Hepatocyte (in vitro differentiated cells): ENCODE measurements around the gene ZC3H10. TPM values are rescaled to one million over a fixed set of nuclear protein-coding genes. Genes with fewer than 3 reads are reported as not detected.

Source experiments
- DNase-seq: peaks from one replicate; pipeline ENCODE4 v3.0.0-alpha.2; 2016; ENCODE audit warnings: low spot score
- H2AFZ ChIP-seq: fragments of 200-600 bp; sonication (generic); 2 replicates; pipeline ENCODE4 v1.6.0; 2016; ENCODE audit warnings: antibody characterized with exemption, mild to moderate bottlenecking
- H3K27ac ChIP-seq: fragments of 200-600 bp; sonication (generic); 2 replicates; pipeline ENCODE4 v1.5.1; 2016; ENCODE audit warnings: mild to moderate bottlenecking
- H3K27me3 ChIP-seq: fragments of 200-600 bp; sonication (generic); 2 replicates; pipeline ENCODE4 v1.6.1; 2016
- H3K36me3 ChIP-seq: fragments of 200-600 bp; sonication (generic); replicated peaks from 2 replicates; pipeline ENCODE4 v1.5.1; 2016; ENCODE audit warnings: low read depth; ENCODE audit not compliant: insufficient read depth
- H3K4me1 ChIP-seq: fragments of 200-600 bp; sonication (generic); 2 replicates; pipeline ENCODE4 v1.5.1; 2016; ENCODE audit warnings: mild to moderate bottlenecking, moderate library complexity; ENCODE audit not compliant: insufficient read depth
- H3K4me2 ChIP-seq: fragments of 200-600 bp; sonication (generic); 2 replicates; pipeline ENCODE4 v1.6.0; 2016
- H3K4me3 ChIP-seq: fragments of 200-600 bp; sonication (generic); 2 replicates; pipeline ENCODE4 v1.5.1; 2016; ENCODE audit warnings: mild to moderate bottlenecking
- H3K79me2 ChIP-seq: fragments of 200-600 bp; sonication (generic); 2 replicates; pipeline ENCODE4 v1.6.0; 2017; ENCODE audit warnings: mild to moderate bottlenecking
- H3K9me2 ChIP-seq: fragments of 200-600 bp; sonication (generic); replicated peaks from 2 replicates; pipeline ENCODE4 v1.6.0; 2017; ENCODE audit warnings: mild to moderate bottlenecking; ENCODE audit not compliant: insufficient read depth
- H3K9me3 ChIP-seq: fragments of 200-600 bp; sonication (generic); 2 replicates; pipeline ENCODE4 v1.5.1; 2016; ENCODE audit warnings: low read depth, mild to moderate bottlenecking
- H4K20me1 ChIP-seq: fragments of 200-600 bp; sonication (generic); 2 replicates; pipeline ENCODE4 v1.6.0; 2016; ENCODE audit warnings: mild to moderate bottlenecking; ENCODE audit not compliant: insufficient read depth, poor library complexity, severe bottlenecking
- EZH2 ChIP-seq: fragments of 200-600 bp; sonication (generic); IDR thresholded peaks from 2 replicates; pipeline ENCODE4 v1.6.1; 2016; ENCODE audit warnings: antibody characterized with exemption, mild to moderate bottlenecking, borderline replicate concordance
- EZH2phosphoT487 ChIP-seq: fragments of 200-600 bp; sonication (generic); IDR thresholded peaks from one replicate; pipeline ENCODE4 v1.6.1; 2018; ENCODE audit warnings: antibody characterized with exemption, mild to moderate bottlenecking, low read depth, moderate library complexity; ENCODE audit not compliant: unreplicated experiment, severe bottlenecking
- WGBS: methylation state at CpG from one replicate; pipeline ENCODE4 v1.1.6; 2016; ENCODE audit warnings: low lambda C conversion rate; ENCODE audit errors: missing lambda C conversion rate; 5-methylcytosine and 5-hydroxymethylcytosine counted together
- polyA plus RNA-seq: library from polyadenylated mRNA; unstranded; fragments of >200 nt; fragmentation: Nextera tagmentation; extraction: Ambion mirVana; gene quantifications from 2 replicates; pipeline ENCODE4 v1.2.1, GENCODE V29; 2016
- total RNA-seq: library from RNA; depleted of rRNA; stranded (reverse); fragments of >200 nt; gene quantifications from 2 replicates; pipeline ENCODE4 v1.2.3, GENCODE V29; 2014
- TF ChIP-seq, protein P1 (sequence below): fragments of 200-600 bp; sonication (generic); IDR thresholded peaks from 2 replicates; pipeline ENCODE4 v1.5.1; 2016; ENCODE audit warnings: antibody characterized with exemption, mild to moderate bottlenecking; ENCODE audit not compliant: poor library complexity

The ZC3H10 gene
- total and polyA plus RNA-seq, 2 experiments from 2014 or later, result 5.7 to 9.0 TPM

DNA sequence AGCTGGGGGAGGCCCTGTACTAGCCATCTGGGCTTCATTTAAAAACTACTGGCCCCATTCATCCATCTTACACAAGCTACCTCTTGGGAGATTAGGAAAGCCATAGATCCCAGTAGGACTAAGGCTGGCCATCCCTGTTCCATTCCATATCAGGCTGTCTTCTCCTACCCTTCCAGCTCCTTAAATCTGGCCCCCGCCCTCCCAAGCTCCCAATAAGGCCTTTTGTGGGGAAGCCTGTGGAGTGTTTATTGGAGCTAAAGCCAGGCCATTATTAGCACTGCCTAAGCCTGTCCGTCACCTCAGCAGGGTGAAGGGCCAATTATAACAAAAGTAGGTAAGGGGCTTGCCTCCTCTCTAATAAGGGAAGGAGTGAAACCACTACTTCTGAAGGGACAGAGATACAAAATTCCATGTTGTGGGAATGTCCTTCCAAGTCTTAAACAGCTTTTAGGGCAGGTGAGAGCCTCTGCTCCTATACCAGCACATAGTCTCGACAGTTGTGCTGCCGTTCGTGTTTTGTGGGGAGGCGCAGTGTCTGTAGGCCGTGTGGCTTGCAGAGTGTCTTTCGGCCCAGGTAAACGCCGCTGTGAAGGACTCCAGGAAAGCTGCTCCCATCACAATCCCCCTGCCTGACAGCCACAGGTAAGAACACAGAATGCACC is 43.8 kb downstream of the ZC3H10 start:
- no peak overlapping the region for H3K4me2 ChIP-seq
- 92% methylated on average over 10 of the region's 10 CpGs for WGBS
- TF ChIP-seq, protein P1, sequence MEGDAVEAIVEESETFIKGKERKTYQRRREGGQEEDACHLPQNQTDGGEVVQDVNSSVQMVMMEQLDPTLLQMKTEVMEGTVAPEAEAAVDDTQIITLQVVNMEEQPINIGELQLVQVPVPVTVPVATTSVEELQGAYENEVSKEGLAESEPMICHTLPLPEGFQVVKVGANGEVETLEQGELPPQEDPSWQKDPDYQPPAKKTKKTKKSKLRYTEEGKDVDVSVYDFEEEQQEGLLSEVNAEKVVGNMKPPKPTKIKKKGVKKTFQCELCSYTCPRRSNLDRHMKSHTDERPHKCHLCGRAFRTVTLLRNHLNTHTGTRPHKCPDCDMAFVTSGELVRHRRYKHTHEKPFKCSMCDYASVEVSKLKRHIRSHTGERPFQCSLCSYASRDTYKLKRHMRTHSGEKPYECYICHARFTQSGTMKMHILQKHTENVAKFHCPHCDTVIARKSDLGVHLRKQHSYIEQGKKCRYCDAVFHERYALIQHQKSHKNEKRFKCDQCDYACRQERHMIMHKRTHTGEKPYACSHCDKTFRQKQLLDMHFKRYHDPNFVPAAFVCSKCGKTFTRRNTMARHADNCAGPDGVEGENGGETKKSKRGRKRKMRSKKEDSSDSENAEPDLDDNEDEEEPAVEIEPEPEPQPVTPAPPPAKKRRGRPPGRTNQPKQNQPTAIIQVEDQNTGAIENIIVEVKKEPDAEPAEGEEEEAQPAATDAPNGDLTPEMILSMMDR, result no peak
- TF ChIP-seq EZH2, result no peak
- no peak for TF ChIP-seq EZH2phosphoT487
- no peaks in the 10 kb centered on the region for H3K9me3 ChIP-seq
- peaks cover 27% of the 10 kb centered on the region for H3K4me1 ChIP-seq
- H4K20me1 ChIP-seq, result peaks cover 29% of the 10 kb centered on the region
- H3K79me2 ChIP-seq, result peaks cover 32% of the 10 kb centered on the region
- no peaks in the 10 kb centered on the region for H3K27me3 ChIP-seq
- H3K9me2 ChIP-seq, result no peaks in the 10 kb centered on the region
- DNase-seq, result no peak
- no peak overlapping the region for H3K4me3 ChIP-seq
- no peaks in the 10 kb centered on the region for H3K36me3 ChIP-seq
- peak overlapping the region; percentile 23 for H3K27ac ChIP-seq
- H2AFZ ChIP-seq, result no peak overlapping the region

- Histone ChIP-seq H3K27me3 (no peaks in the 10 kb centered on the region), H2AFZ (no peak overlapping the region), H3K4me3 (no peak overlapping the region), H3K4me1 (peaks cover 22% of the 10 kb centered on the region), H3K9me3 (no peaks in the 10 kb centered on the region), H3K4me2 (no peak overlapping the region), H3K9me2 (no peaks in the 10 kb centered on the region), H3K27ac (no peak overlapping the region), H3K36me3 (no peaks in the 10 kb centered on the region), H3K79me2 (peaks cover 32% of the 10 kb centered on the region), H4K20me1 (peaks cover 29% of the 10 kb centered on the region)
- 78% methylated on average over 11 of the region's 11 CpGs for WGBS
- DNase-seq, result no peak
- no peak for TF ChIP-seq EZH2
- TF ChIP-seq, protein P1, result no peak
- no peak for TF ChIP-seq EZH2phosphoT487
Observed at GRCh38 chr12:56162468-56163290, 44.6 kb downstream of the ZC3H10 start.

GRCh38 chr12:56163533-56164344 is 45.7 kb downstream of the ZC3H10 start:
- Histone ChIP-seq H3K9me3 (no peaks in the 10 kb centered on the region), H2AFZ (no peak overlapping the region), H3K79me2 (peaks cover 27% of the 10 kb centered on the region), H3K27ac (no peak overlapping the region), H3K4me1 (peaks cover 22% of the 10 kb centered on the region), H3K9me2 (no peaks in the 10 kb centered on the region), H4K20me1 (peaks cover 29% of the 10 kb centered on the region), H3K27me3 (no peaks in the 10 kb centered on the region), H3K4me2 (no peak overlapping the region), H3K4me3 (no peak overlapping the region), H3K36me3 (no peaks in the 10 kb centered on the region)
- 86% methylated on average over 11 of the region's 11 CpGs for WGBS
- no peak for DNase-seq
- TF ChIP-seq, protein P1, result no peak
- no peak for TF ChIP-seq EZH2phosphoT487
- no peak for TF ChIP-seq EZH2
